ENCODE results near the gene PPIL6. TPM values are rescaled to one million over a fixed set of nuclear protein-coding genes. Genes with fewer than 3 reads are reported as not detected.
A peak's percentile ranks its signal among the peaks of the same experiment; 100 is the strongest.

PPIL6 gene
- total and polyA plus RNA-seq, 11 donors: 0.42 to 6.5 (median 3.4) TPM

GRCh38 chr6:109381061-109381746, 59.2 kb downstream of the PPIL6 start:
- no peaks in the 10 kb centered on the region for H3K9me3 ChIP-seq
- ATAC-seq: no peak
- TF ChIP-seq CTCF (IDR thresholded peaks at IDR 0.05) (no peak), POLR2A (IDR thresholded peaks at IDR 0.05) (no peak)
- H3K36me3 ChIP-seq: peaks cover 0 to 32% (median 24%) of the 10 kb centered on the region in 9 donors
- H3K4me1 ChIP-seq: peaks cover 0 to 60% (median 28%) of the 10 kb centered on the region in 12 donors
- H3K4me3 ChIP-seq: peak overlapping the region; percentile 70 to 99 (median 96)
- WGBS, 4 donors: 0 to 1% (median 0%) methylated on average over 25 of the region's 25 CpGs
- no peaks in the 10 kb centered on the region for H3K27me3 ChIP-seq
- peak overlapping the region; percentile 97 to 100 (median 99) for H3K27ac ChIP-seq
- intact Hi-C loops (cut with DNase I): loop anchor here (2.0 to 10.0 kb wide), 17 partner anchors 61 to 836 kb away; partner anchors contain the start of genes CEP57L1 (in 7 of the 10), MICAL1 (in 4 of the 10), SESN1 (in 3 of the 10) and ARMC2 (in 1 of the 10)
- DNase-seq: no peak

- WGBS, 4 donors: 29 to 60% (median 43%) methylated on average over 2 of the region's 2 CpGs
- Histone ChIP-seq H3K27me3 (no peaks in the 10 kb centered on the region), H3K4me3 (peak overlapping the region in 9 of 12 donors; percentile 70 to 99 (median 95)), H3K9me3 (no peaks in the 10 kb centered on the region), H3K36me3 (peaks cover 0 to 47% (median 39%) of the 10 kb centered on the region in 9 donors), H3K4me1 (peaks cover 0 to 64% (median 28%) of the 10 kb centered on the region in 12 donors), H3K27ac (peak overlapping the region in 1 of 12 donors; percentile 100)
- ATAC-seq: no peak
- DNase-seq: no peak
- intact Hi-C loops (cut with DNase I): loop anchor here (2.0 to 10.0 kb wide), 18 partner anchors 63 to 835 kb away; partner anchors contain the start of genes CEP57L1 (in 7 of the 10), MICAL1 (in 4 of the 10), SESN1 (in 3 of the 10) and ARMC2 (in 1 of the 10)
- TF ChIP-seq POLR2A (IDR thresholded peaks at IDR 0.05) (no peak), CTCF (IDR thresholded peaks at IDR 0.05) (no peak)
Measured at GRCh38 chr6:109379711-109380110, 60.7 kb downstream of the PPIL6 start.

DNA sequence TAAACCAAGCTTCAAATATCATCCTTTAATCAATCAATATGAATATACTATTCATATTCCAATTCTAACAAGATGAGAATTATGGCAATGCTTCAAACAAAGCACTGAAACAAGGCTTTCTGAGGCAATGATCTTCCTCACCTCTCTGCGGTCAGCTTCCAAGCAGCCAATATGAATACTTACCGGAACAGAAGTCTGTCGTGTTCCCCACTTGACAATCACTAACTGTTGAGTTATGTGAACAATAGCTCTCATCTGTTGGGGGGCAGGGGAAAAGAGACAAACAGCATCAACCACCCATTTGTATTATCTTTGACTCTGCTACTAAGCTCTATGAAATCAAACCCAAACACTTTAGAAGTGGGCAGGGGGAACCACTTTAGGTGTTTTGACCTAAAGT, 62.7 kb downstream of the PPIL6 start:
- H3K9me3 ChIP-seq: no peaks in the 10 kb centered on the region
- peaks cover 0 to 67% (median 59%) of the 10 kb centered on the region in 9 donors for H3K36me3 ChIP-seq

More for the DNA sequence above, 62.7 kb downstream of the PPIL6 start:
- no peak overlapping the region for H3K27ac ChIP-seq
- ATAC-seq (no peak), DNase-seq (no peak)
- WGBS, 4 donors: 76 to 81% (median 79%) methylated on average over 3 of the region's 3 CpGs
- intact Hi-C loops (cut with DNase I): loop anchor here in 1 of 10 donors (5.0 kb wide), 1 partner anchor 310 kb away; no protein-coding TSS in a partner anchor
- TF ChIP-seq POLR2A (IDR thresholded peaks at IDR 0.05) (no peak), CTCF (IDR thresholded peaks at IDR 0.05) (no peak)
- H3K4me3 ChIP-seq: no peak overlapping the region
- H3K27me3 ChIP-seq: no peaks in the 10 kb centered on the region
- peaks cover 0 to 70% (median 26%) of the 10 kb centered on the region in 12 donors for H3K4me1 ChIP-seq
